Type B pancreatic cell (in vitro differentiated cells): ENCODE data around the gene DIRAS2. TPM values are rescaled to one million over a fixed set of nuclear protein-coding genes. Genes with fewer than 3 reads are reported as not detected.

Source experiments
- DNase-seq: peaks from one replicate; pipeline ENCODE4 v3.0.0; 2021; ENCODE audit warnings: mixed read lengths; ENCODE audit not compliant: unreplicated experiment; ENCODE audit errors: extremely low spot score
- H3K27ac Mint-ChIP-seq: 2 replicates; pipeline ENCODE4 v1.8.0; 2021; ENCODE audit warnings: mild to moderate bottlenecking, mixed read lengths
- H3K27me3 Mint-ChIP-seq: 2 replicates; pipeline ENCODE4 v1.8.0; 2021; ENCODE audit warnings: mixed read lengths
- H3K36me3 Mint-ChIP-seq: 2 replicates; pipeline ENCODE4 v1.8.0; 2021; ENCODE audit warnings: mixed read lengths
- H3K4me1 Mint-ChIP-seq: one replicate; pipeline ENCODE4 v1.8.0; 2021; ENCODE audit warnings: mixed read lengths; ENCODE audit not compliant: unreplicated experiment
- H3K4me3 Mint-ChIP-seq: 2 replicates; pipeline ENCODE4 v1.8.0; 2021; ENCODE audit warnings: mild to moderate bottlenecking, mixed read lengths
- H3K9me3 Mint-ChIP-seq: 2 replicates; pipeline ENCODE4 v1.8.0; 2021; ENCODE audit warnings: mixed read lengths
- total RNA-seq: library from RNA; stranded (reverse); gene quantifications from 2 replicates; pipeline ENCODE4 v1.2.1, GENCODE V29; 2021; ENCODE audit warnings: low replicate concordance
- TF ChIP-seq, protein P1 (sequence below): fragments of 200-600 bp; sonication (generic); conservative IDR thresholded peaks from 2 replicates; pipeline ENCODE4 v1.5.0; 2021; ENCODE audit warnings: antibody characterized with exemption, mild to moderate bottlenecking

DIRAS2 gene
- total RNA-seq, 1 donor from 2014 or later: 5.2 TPM

- Mint-ChIP-seq H3K27me3 (no peaks in the 10 kb centered on the region), H3K4me1 (no peaks in the 10 kb centered on the region), H3K27ac (no peak overlapping the region)
Measured at GRCh38 chr9:90632647-90633207, 9.9 kb downstream of the DIRAS2 start.

DNA sequence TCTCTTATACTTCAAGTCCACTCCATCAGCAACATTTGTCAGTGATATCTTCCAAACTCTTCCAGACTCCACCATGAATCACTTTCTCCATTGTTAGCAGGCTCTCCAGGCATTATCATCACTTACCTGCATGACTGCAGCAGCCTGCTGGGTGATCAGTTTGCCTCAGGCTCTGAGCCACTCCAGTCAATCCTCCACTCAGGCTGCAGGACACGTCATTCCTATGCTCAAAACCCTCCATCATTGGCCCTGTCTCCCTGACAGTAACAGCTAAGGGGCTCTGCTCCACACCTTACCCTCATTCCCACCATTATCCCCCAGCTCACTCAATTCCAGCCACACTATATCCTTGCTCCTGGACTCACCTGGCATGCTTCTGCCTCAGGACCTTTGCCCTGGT, 10.7 kb downstream of the DIRAS2 start:
- Mint-ChIP-seq H3K4me1 (no peaks in the 10 kb centered on the region), H3K27me3 (no peaks in the 10 kb centered on the region), H3K36me3 (no peaks in the 10 kb centered on the region), H3K27ac (no peak overlapping the region), H3K9me3 (no peaks in the 10 kb centered on the region), H3K4me3 (no peak overlapping the region)
- TF ChIP-seq, protein P1, sequence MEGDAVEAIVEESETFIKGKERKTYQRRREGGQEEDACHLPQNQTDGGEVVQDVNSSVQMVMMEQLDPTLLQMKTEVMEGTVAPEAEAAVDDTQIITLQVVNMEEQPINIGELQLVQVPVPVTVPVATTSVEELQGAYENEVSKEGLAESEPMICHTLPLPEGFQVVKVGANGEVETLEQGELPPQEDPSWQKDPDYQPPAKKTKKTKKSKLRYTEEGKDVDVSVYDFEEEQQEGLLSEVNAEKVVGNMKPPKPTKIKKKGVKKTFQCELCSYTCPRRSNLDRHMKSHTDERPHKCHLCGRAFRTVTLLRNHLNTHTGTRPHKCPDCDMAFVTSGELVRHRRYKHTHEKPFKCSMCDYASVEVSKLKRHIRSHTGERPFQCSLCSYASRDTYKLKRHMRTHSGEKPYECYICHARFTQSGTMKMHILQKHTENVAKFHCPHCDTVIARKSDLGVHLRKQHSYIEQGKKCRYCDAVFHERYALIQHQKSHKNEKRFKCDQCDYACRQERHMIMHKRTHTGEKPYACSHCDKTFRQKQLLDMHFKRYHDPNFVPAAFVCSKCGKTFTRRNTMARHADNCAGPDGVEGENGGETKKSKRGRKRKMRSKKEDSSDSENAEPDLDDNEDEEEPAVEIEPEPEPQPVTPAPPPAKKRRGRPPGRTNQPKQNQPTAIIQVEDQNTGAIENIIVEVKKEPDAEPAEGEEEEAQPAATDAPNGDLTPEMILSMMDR: no peak
- DNase-seq: no peak

More at GRCh38 chr9:90632647-90633207, 9.9 kb downstream of the DIRAS2 start:
- TF ChIP-seq, protein P1: no peak
- no peaks in the 10 kb centered on the region for H3K36me3 Mint-ChIP-seq
- no peak for DNase-seq
- H3K4me3 Mint-ChIP-seq: no peak overlapping the region
- H3K9me3 Mint-ChIP-seq: no peaks in the 10 kb centered on the region

GRCh38 chr9:90629991-90630390, 12.6 kb downstream of the DIRAS2 start:
- DNase-seq: no peak
- TF ChIP-seq, protein P1: no peak
- no peak overlapping the region for H3K4me3 Mint-ChIP-seq
- H3K27ac Mint-ChIP-seq: no peak overlapping the region
- no peaks in the 10 kb centered on the region for H3K36me3 Mint-ChIP-seq
- no peaks in the 10 kb centered on the region for H3K4me1 Mint-ChIP-seq
- H3K27me3 Mint-ChIP-seq: no peaks in the 10 kb centered on the region
- H3K9me3 Mint-ChIP-seq: no peaks in the 10 kb centered on the region

DNA sequence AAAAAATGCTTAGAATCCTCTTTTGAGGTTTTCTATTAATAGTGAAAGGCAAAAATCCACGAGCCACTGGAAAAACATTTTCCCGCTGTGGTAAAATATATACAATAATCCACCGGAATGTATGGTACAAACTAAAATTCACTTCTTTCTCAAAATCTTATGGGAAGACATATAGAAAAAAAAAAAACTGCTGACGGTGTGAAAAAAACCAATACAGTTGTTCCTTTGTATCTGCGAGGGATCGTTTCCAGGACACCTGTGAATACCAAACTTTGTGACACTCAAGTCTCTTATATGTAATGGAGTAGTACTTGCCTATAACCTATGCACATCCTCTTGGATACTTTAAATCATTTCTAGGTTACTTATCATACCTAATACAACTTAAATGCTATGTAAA, 13.3 kb downstream of the DIRAS2 start:
- TF ChIP-seq, protein P1: no peak
- Mint-ChIP-seq H3K9me3 (no peaks in the 10 kb centered on the region), H3K4me1 (no peaks in the 10 kb centered on the region), H3K4me3 (no peak overlapping the region), H3K36me3 (no peaks in the 10 kb centered on the region), H3K27ac (no peak overlapping the region), H3K27me3 (no peaks in the 10 kb centered on the region)
- no peak for DNase-seq

DNA sequence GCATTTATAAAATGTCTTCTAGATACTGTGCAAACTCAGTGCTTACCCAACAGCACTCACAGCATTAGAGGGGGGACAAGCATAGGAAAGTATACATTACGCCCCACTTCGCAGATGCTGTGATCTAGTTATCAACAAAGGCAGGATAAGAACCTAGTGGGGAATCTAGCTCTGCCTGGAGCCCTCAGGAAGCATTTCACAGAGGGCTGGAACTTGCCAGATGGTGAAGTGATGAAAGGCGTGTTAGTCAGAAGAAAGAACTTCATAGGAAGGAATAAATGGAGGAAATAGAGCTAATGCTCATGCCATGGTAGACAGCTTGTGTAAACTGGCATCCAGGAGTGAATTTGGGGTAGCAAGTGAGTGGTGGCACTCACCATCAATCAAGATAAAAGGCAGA, 25.8 kb downstream of the DIRAS2 start:
- no peak overlapping the region for H3K4me3 Mint-ChIP-seq
- no peaks in the 10 kb centered on the region for H3K27me3 Mint-ChIP-seq
- no peak for DNase-seq
- no peaks in the 10 kb centered on the region for H3K36me3 Mint-ChIP-seq
- no peaks in the 10 kb centered on the region for H3K9me3 Mint-ChIP-seq
- TF ChIP-seq, protein P1: no peak
- H3K4me1 Mint-ChIP-seq: no peaks in the 10 kb centered on the region
- H3K27ac Mint-ChIP-seq: no peak overlapping the region

DNA sequence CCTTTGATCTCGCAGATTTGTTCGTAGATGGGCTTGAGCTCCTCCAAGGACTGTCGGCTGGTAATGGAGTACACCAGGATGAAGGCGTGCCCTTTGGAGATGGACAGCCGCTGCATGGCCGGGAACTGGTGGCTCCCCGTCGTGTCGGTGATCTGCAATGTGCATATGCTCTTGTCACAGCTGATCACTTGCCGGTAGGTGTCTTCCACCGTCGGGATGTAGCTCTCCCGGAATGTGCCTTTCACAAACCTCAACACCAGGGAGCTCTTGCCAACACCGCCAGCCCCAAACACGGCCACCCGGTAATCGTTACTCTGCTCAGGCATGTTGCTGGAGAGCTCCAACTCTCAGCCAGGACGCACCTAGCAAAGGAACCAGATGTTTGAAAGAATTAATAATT, 29.1 kb downstream of the DIRAS2 start:
- Mint-ChIP-seq H3K27me3 (no peaks in the 10 kb centered on the region), H3K27ac (no peak overlapping the region), H3K4me1 (no peaks in the 10 kb centered on the region), H3K36me3 (no peaks in the 10 kb centered on the region), H3K4me3 (no peak overlapping the region), H3K9me3 (no peaks in the 10 kb centered on the region)
- no peak for DNase-seq
- TF ChIP-seq, protein P1: no peak
